Measurements from ENCODE around the gene ARHGEF17. TPM values are rescaled to one million over a fixed set of nuclear protein-coding genes. Genes with fewer than 3 reads are reported as not detected.

The ARHGEF17 gene
- total and polyA plus RNA-seq, 2 of the 8 experiments (the other 6 are each of a cell fraction or from before 2014, with no cell fraction given) = 11.3 to 14.6 TPM

- no peak for TF ChIP-seq CHD7 (IDR thresholded peaks at IDR 0.05; ENCODE audit: insufficient replicate concordance, low read length)
- TF ChIP-seq ASH2L (IDR thresholded peaks at IDR 0.05; ENCODE audit: low read length) = no peak
- TF ChIP-seq, protein P1, sequence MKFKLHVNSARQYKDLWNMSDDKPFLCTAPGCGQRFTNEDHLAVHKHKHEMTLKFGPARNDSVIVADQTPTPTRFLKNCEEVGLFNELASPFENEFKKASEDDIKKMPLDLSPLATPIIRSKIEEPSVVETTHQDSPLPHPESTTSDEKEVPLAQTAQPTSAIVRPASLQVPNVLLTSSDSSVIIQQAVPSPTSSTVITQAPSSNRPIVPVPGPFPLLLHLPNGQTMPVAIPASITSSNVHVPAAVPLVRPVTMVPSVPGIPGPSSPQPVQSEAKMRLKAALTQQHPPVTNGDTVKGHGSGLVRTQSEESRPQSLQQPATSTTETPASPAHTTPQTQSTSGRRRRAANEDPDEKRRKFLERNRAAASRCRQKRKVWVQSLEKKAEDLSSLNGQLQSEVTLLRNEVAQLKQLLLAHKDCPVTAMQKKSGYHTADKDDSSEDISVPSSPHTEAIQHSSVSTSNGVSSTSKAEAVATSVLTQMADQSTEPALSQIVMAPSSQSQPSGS (IDR thresholded peaks at IDR 0.05; ENCODE audit: low read length) = no peak
- TF ChIP-seq RXRA (IDR thresholded peaks at IDR 0.05; ENCODE audit: insufficient read depth, low read depth, low read length) = no peak
- TF ChIP-seq SIX5 (IDR thresholded peaks at IDR 0.05; ENCODE audit: low read depth, low read length) = no peak
- TF ChIP-seq ZNF274 (IDR thresholded peaks at IDR 0.05; ENCODE audit: borderline replicate concordance, extremely low read depth, low read length) = no peak
- TF ChIP-seq RAD21 (IDR thresholded peaks at IDR 0.05 in 1 of 2, conservative IDR thresholded peaks at IDR 0.05 in 1 of 2; ENCODE audit: low read depth in 2 of 2, low read length in 2 of 2) = no peak
- no peak for TF ChIP-seq SIN3A (conservative IDR thresholded peaks at IDR 0.05 in 1 of 2, IDR thresholded peaks at IDR 0.05 in 1 of 2; ENCODE audit: low read depth in 1 of 2, low read length in 2 of 2)
Observed at GRCh38 chr11:73367482-73368024, 59.5 kb downstream of the ARHGEF17 start (continued).

Data from H1 (cell line).